Activated CD4-positive, alpha-beta T cell treated with anti-CD3 and anti-CD28 coated beads, Interleukin-2, Interleukin-6, amounts not matched to agents 100 ng/mL and 50 ng/mL, durations not matched to agents 16 hours and 8 hours (primary cell): ENCODE results near the gene LILRA5.
"Not testable (repeated sequence)": the region's sequence is repeated elsewhere in the genome, so short reads cannot be mapped to it uniquely, and the experiment has no call there.

Source experiments
- DNase-seq: peaks from one replicate; pipeline ENCODE4 v3.0.0-alpha.2; 2020

Gene LILRA5

GRCh38 chr19:54333586-54334298 is 20.8 kb upstream of the LILRA5 start:
- no peak for DNase-seq

GRCh38 chr19:54332149-54332548 is 19.2 kb upstream of the LILRA5 start:
- no peak for DNase-seq

GRCh38 chr19:54331626-54332025 is 18.7 kb upstream of the LILRA5 start:
- DNase-seq = no peak

GRCh38 chr19:54329476-54330165 is 16.7 kb upstream of the LILRA5 start:
- DNase-seq = no peak

DNA sequence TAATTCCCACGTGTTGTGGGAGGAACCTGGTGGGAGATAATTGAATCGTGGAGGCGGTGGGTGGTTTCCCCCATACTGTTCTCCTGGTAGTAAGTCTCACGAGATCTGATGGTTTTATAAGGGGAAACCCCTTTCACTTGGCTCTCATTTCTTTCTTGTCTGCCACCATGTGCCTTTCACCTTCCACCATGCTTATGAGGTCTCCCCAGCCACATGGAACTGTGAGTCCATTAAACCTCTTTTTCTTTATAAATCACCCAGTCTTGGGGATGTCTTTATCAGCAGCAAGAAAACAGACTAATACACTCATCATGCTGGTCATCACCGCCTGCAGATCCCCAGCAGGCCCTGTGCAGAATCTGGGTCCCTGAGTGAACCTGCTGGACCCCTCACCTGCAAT is 15.8 kb upstream of the LILRA5 start:
- DNase-seq = not testable (repeated sequence)

GRCh38 chr19:54325631-54326030 is 12.7 kb upstream of the LILRA5 start:
- no peak for DNase-seq

GRCh38 chr19:54325194-54325621 is 12.2 kb upstream of the LILRA5 start:
- peak; percentile 65 for DNase-seq

DNA sequence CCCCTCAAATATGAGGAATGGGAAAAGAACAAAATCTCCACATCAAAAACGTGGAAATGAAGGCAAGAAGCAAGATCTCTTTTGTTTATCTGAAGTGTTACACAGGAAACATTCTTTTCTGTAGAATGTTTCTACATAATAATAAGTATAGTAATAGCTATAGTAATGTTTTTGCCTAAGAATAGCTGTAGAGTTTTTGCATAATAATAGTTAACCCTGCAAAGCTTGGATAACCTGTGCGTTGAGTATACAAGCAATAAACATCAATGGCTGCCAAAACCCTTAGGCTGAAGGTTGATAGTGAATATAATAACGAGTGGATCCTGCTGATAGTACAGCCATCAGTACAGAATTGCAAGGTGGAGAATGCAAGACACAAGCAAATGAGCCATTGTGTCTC is 11.1 kb upstream of the LILRA5 start:
- no peak for DNase-seq

DNA sequence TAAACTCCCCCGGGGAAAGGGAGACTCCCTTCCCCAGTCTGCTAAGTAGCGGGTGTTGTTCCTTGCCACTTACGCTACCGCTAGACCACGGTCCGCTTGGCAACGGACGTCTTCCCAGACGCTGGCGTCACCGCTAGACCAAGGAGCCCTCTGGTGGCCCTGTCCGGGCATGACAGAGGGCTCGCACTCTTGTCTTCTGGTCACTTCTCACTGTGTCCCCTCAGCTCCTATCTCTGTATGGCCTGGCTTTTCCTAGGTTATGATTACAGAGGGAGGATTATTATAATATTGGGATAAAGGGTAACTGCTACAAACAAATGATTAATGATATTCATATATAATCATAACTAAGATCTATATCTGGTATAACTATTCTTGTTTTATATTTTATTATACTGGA is 10.0 kb upstream of the LILRA5 start:
- not testable (repeated sequence) for DNase-seq

GRCh38 chr19:54322295-54322694 is 9.3 kb upstream of the LILRA5 start:
- DNase-seq = not testable (repeated sequence)

DNA sequence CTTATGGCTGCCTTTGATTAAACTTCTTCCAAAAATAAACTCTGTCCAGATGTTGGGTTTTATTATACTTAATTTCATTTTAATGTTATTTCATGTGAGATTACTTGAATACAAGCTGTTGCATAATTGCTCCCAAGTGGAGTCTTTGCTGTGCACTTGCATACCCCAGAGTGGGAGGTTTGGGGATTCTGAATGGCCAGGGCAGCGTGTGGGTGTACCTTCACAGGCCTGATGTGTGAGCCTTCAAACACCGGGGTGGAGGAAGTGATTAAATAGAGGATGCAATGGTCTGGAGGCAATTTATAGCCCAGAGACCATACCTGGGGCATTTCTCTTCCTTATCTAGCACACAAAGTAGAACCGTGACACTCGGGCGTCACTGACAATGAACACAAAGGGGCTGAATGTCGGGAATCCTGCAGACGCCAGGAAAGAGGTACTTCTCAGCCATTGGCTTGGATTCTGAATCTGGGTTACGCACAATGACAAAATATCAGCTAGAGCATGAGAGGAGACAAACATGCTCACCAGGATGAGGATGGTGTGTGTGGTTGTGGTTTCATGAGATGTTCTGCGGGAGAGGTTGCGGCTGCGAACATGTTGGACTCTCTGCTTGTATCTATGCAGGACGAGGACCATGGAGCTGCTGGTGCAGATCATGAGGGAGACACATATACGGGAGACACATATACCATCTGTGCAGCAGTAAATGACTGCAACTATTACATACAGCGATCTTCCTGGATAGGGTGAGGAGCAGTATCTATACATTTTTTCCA is 7.1 kb upstream of the LILRA5 start:
- no peak for DNase-seq

DNA sequence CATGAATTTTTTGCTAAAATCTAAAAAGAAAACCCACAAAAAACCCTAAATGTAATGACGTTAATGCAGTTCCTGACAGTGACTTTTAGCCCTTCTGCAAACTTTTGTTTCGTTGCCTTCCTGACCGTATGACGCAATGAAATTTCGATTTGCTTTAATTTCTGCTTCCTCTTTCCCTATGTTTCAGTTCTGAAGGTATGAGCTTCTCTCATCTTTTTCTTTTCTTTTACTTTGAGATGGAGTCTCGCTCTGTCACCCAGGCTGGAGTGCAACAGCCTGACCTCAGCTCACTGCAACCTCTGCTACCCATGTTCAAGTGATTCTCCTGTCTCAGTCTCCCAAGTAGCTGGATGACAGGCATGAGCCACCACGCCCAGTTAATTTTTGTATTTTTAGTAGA is 6.1 kb upstream of the LILRA5 start:
- no peak for DNase-seq

DNA sequence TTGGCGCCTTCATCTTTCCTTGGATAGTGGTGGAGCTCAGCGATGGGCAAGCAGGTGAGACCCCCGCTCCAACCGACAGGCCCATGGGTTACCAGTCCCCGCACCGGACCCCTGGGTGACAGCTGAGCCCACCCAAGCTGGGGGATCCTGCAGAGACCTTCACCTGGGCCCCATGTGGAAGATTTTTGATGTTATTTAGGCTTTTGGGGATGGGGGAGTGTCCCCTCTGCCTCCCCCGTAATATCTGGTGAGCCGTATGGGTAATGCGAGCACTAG is 4.9 kb upstream of the LILRA5 start:
- DNase-seq = no peak

DNA sequence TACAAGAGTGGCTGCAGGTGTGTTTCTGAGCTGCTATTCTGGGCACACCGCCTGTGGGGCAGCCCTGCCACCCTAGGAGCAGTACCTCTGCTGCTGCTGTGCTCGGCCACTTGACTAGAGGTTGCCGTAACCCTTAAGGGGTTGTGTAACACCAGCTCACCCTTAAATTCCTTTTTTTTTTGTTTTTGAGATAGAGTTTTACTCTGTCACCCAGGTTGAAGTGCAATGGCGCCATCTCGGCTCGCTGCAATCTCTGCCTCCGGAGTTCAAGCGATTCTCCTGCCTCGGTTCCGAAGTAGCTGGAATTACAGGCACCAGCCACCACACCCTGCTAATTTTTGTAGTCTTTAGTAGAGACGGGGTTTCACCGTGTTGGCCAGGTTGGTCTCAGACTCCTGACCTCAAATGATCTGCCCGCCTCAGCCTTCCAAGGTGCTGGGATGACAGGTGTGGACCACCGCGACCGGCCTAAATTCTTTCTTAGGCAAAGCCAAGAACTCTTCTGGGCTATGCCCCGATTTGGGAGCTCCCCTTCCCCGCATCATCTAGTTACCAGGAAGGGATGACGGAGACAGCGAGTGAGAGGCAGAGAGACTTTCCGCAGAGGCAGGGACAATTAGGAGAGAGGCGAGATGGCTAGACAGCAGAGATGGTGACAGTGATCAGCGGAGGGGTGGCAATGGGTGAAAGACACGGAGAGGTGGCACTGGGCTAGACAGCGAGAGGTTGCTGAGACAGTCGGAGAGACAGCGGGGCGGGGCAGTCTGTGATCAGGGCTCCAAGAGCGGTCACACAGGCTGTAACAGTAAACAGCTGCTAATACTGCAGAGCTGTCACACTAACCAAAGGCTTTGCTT is 4.4 kb upstream of the LILRA5 start:
- no peak for DNase-seq

DNA sequence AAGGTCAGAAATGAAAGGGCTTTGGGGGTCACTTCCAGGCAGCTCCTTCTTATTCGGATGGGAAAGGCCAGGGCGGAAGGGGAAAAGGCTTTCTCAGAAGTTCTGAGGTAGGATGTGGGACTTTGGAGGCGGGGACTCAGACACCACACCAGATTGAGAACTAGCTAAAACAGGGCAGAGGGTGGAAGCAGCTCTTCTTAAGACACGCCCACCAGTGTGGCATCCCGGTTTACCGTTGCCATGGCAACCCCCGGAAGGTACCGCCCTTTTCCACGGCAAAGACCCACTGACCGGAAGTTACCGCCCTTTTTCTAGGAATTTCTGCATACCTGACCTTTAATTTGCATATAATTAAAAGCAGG is 3.8 kb upstream of the LILRA5 start:
- peak; percentile 6 for DNase-seq

DNA sequence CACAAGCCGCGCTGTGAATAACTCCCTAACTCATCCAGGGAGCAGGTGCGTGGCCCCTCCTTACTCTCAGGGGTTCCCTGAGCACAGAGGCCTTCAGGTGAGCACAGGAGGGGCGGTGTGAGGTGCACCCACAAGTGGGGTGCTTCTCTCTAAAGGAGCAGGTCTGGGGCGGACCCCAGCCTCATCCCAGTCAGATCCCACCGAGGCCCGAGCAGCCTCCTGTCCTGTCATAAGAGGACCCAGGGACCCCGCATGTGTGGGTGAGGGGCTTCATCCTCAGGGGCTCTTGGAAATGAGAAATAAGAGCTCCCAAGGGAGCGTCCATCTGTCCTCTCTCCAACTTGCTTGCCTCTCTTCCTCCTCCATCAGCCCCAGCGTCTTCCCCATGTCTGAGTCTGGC is 3.0 kb upstream of the LILRA5 start:
- DNase-seq = no peak

GRCh38 chr19:54312011-54312410 is 955 bp downstream of the LILRA5 start:
- DNase-seq = no peak

DNA sequence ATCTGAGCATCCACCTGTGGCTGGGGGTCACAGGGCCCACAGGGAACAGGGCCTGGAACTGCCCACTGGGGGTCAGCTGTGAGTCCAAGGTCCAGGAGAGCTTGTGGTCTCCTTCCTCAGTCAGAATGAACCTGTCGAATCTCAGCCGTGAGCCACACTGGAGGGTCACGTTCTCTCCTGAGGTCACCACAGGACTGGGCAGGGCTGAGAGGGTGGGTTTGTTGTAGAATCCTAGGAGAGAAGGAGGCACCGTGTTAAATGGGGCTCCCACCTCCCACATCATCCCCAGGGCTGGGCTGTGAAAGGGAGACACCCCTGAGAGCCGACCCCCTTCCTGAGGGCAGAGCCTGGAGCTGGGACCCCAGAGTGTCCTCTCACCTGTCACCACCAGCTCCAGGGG is 1.5 kb downstream of the LILRA5 start:
- no peak for DNase-seq

GRCh38 chr19:54310543-54310942 is 2.4 kb downstream of the LILRA5 start:
- DNase-seq = no peak

DNA sequence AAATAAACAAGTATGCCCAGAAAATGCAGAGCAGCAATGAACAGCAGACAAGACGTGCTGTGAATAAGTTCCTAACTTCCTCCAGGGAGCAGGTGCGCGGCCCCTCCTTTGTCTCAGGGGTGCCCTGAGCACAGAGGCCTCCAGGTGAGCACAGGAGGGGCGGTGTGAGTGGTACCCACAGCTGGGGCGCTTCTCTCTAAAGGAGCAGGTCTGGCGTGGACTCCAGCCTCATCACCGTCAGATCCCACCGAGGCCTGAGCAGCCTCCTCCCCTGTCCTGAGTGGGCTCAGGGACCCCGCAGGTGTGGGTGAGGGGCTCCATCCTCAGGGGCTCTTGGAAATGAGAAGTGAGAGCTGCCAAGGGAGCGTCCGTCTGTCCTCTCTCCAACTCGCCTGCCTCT is 3.2 kb downstream of the LILRA5 start:
- DNase-seq = no peak

GRCh38 chr19:54307389-54308020 is 5.5 kb downstream of the LILRA5 start:
- no peak for DNase-seq

GRCh38 chr19:54305141-54305540 is 7.8 kb downstream of the LILRA5 start:
- DNase-seq = no peak

DNA sequence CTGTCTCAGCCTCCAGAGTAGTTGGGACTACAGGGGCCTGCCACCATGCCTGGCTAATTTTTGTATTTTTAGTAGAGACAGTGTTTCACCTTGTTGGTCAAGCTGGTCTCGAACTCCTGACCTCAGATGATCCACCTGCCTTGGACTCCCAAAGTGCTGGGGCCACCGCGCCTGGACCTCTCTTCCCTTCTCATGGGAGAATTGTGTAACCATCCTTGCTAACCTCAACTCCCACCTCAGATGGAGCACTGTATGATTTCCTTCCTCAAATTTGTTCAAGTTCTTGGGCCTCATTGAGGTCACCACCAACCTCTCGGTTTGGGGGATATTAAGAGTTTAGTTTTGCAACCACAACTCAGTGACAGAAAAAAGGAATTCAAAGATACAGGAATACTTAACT is 10.7 kb downstream of the LILRA5 start:
- no peak for DNase-seq
